Endothelial cell (in vitro differentiated cells): Measurements from ENCODE around the gene WNT1. TPM values are rescaled to one million over a fixed set of nuclear protein-coding genes. Genes with fewer than 3 reads are reported as not detected.

Experiments used
- DNase-seq: peaks from one replicate; pipeline ENCODE4 v3.0.0; 2021; ENCODE audit warnings: low spot score
- H3K27ac Mint-ChIP-seq: one replicate; pipeline ENCODE4 v1.8.0; 2021; ENCODE audit warnings: mixed read lengths, inconsistent platforms; ENCODE audit not compliant: unreplicated experiment
- H3K27me3 Mint-ChIP-seq: one replicate; pipeline ENCODE4 v1.8.0; 2021; ENCODE audit warnings: mild to moderate bottlenecking, moderate library complexity, mixed read lengths, inconsistent platforms; ENCODE audit not compliant: unreplicated experiment
- H3K36me3 Mint-ChIP-seq: one replicate; pipeline ENCODE4 v1.8.0; 2021; ENCODE audit warnings: mild to moderate bottlenecking, low read depth, mixed read lengths, inconsistent platforms; ENCODE audit not compliant: unreplicated experiment
- H3K4me1 Mint-ChIP-seq: one replicate; pipeline ENCODE4 v1.8.0; 2021; ENCODE audit warnings: mild to moderate bottlenecking, mixed read lengths, inconsistent platforms; ENCODE audit not compliant: unreplicated experiment
- H3K4me3 Mint-ChIP-seq: one replicate; pipeline ENCODE4 v1.8.0; 2021; ENCODE audit warnings: mild to moderate bottlenecking, mixed read lengths, inconsistent platforms; ENCODE audit not compliant: unreplicated experiment
- H3K9me3 Mint-ChIP-seq: one replicate; pipeline ENCODE4 v1.8.0; 2021; ENCODE audit warnings: mixed read lengths, inconsistent platforms; ENCODE audit not compliant: unreplicated experiment
- CTCF ChIP-seq: fragments of 200-600 bp; sonication (generic); IDR thresholded peaks from one replicate; pipeline ENCODE4 v1.5.0; 2021; ENCODE audit warnings: antibody characterized with exemption; ENCODE audit not compliant: unreplicated experiment
- total RNA-seq: library from RNA; stranded (reverse); fragmentation: NEBNext Ultra II Directional; extraction: Animal tissue kit (Norgen Biotek cat#: 25700); gene quantifications from one replicate; pipeline ENCODE4 v1.2.1, GENCODE V29; 2021; ENCODE audit not compliant: unreplicated experiment

WNT1 gene
- total RNA-seq, 1 donor from 2014 or later, result not detected

GRCh38 chr12:49030714-49031572 lies 52.8 kb downstream of the WNT1 start:
- no peaks in the 10 kb centered on the region for H3K9me3 Mint-ChIP-seq
- H3K36me3 Mint-ChIP-seq, result peaks cover 57% of the 10 kb centered on the region
- H3K27me3 Mint-ChIP-seq, result peaks cover 22% of the 10 kb centered on the region
- no peak for TF ChIP-seq CTCF
- H3K4me3 Mint-ChIP-seq, result peak overlapping the region; percentile 39
- H3K4me1 Mint-ChIP-seq, result no peaks in the 10 kb centered on the region
- no peak for DNase-seq
- H3K27ac Mint-ChIP-seq, result no peak overlapping the region

GRCh38 chr12:49031573-49032161 lies 53.5 kb downstream of the WNT1 start:
- peaks cover 61% of the 10 kb centered on the region for H3K36me3 Mint-ChIP-seq
- DNase-seq, result no peak
- peaks cover 22% of the 10 kb centered on the region for H3K27me3 Mint-ChIP-seq
- H3K4me1 Mint-ChIP-seq, result no peaks in the 10 kb centered on the region
- H3K9me3 Mint-ChIP-seq, result no peaks in the 10 kb centered on the region
- H3K4me3 Mint-ChIP-seq, result no peak overlapping the region
- TF ChIP-seq CTCF, result no peak
- no peak overlapping the region for H3K27ac Mint-ChIP-seq

Other genes starting within 250 kb of the WNT1 start
- gene ADCY6, start 189.2 kb upstream of the WNT1 start, total RNA-seq, result 31.6 TPM
- gene CACNB3, start 159.8 kb upstream of the WNT1 start, total RNA-seq, result 83.1 TPM
- gene DDX23, start 126.2 kb upstream of the WNT1 start, total RNA-seq, result 96.2 TPM
- 1.0 TPM for gene RND1, start 112.5 kb upstream of the WNT1 start, total RNA-seq
- gene FKBP11, start 52.8 kb upstream of the WNT1 start, total RNA-seq, result 16.0 TPM
- gene ARF3, start 20.8 kb upstream of the WNT1 start, total RNA-seq, result 307 TPM
- gene WNT10B, start 6.6 kb upstream of the WNT1 start, total RNA-seq, result 0.33 TPM
- gene DDN, start 21.1 kb downstream of the WNT1 start, total RNA-seq, result 0.10 TPM
- gene PRKAG1, start 40.5 kb downstream of the WNT1 start, total RNA-seq, result 24.0 TPM
- gene KMT2D, start 82.5 kb downstream of the WNT1 start, total RNA-seq, result 135 TPM
- gene RHEBL1, start 91.7 kb downstream of the WNT1 start, total RNA-seq, result 3.2 TPM
- gene DHH, start 116.5 kb downstream of the WNT1 start, total RNA-seq, result 0.46 TPM
- gene LMBR1L, start 132.5 kb downstream of the WNT1 start, total RNA-seq, result 175 TPM
- gene TUBA1B, start 153.1 kb downstream of the WNT1 start, total RNA-seq, result 915 TPM
- gene TUBA1A, start 210.8 kb downstream of the WNT1 start, total RNA-seq, result 924 TPM